Skin epidermis (tissue), 12 donors: Measurements from ENCODE around the gene PPP1R9B.

ENCODE experiments used
- H3K27ac ChIP-seq, 21 experiments: fragments of 200-600 bp; sonication (generic) in 11 of 21; one replicate each; pipeline ENCODE4 v1.5.0; 2020; ENCODE audit warnings: mild to moderate bottlenecking in 3 of 21, inconsistent platforms in 2 of 21, moderate library complexity in 2 of 21
- H3K4me3 ChIP-seq, 7 experiments: fragments of 200-600 bp; sonication (generic) in 2 of 7; one replicate each; pipeline ENCODE4 v1.5.0; 2020; ENCODE audit warnings: inconsistent platforms in 2 of 7, mild to moderate bottlenecking in 2 of 7, moderate library complexity in 1 of 7

The PPP1R9B gene

GRCh38 chr17:50101346-50102163, 48.9 kb downstream of the PPP1R9B start:
- no peak overlapping the region for H3K4me3 ChIP-seq
- peak overlapping the region in 13 of 21 experiments; percentile 4 to 82 (median 35) for H3K27ac ChIP-seq

DNA sequence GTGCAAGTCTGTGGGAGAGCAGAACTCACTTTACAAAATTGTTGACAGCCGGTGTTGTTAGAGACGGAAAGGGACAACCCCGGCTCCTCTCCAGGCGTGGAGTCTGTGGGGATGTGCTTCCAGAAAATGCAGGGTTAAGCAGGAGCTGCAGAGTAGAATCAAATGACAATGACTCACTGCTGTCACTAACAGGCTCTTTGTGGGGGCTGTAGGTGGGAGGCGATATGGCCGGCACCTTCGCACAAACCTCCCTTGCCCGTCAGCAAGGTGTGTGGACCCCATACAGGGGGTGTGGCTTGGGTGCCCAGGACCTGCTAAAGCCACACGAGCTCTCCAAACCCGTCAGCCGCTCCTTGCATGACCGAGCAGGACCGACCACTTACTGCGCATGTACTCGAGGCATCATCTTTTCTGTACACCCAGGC, 49.5 kb downstream of the PPP1R9B start:
- Histone ChIP-seq H3K4me3 (no peak overlapping the region), H3K27ac (peak overlapping the region in 6 of 21 experiments; percentile 4 to 82 (median 34))

GRCh38 chr17:50100480-50100883, 50.0 kb downstream of the PPP1R9B start:
- Histone ChIP-seq H3K27ac (peak overlapping the region in 4 of 21 experiments; percentile 4 to 63 (median 34)), H3K4me3 (no peak overlapping the region)

- H3K4me3 ChIP-seq, result no peak overlapping the region
- H3K27ac ChIP-seq, result no peak overlapping the region
These were observed 51.5 kb downstream of the PPP1R9B start for GRCh38 chr17:50099003-50099402.

DNA sequence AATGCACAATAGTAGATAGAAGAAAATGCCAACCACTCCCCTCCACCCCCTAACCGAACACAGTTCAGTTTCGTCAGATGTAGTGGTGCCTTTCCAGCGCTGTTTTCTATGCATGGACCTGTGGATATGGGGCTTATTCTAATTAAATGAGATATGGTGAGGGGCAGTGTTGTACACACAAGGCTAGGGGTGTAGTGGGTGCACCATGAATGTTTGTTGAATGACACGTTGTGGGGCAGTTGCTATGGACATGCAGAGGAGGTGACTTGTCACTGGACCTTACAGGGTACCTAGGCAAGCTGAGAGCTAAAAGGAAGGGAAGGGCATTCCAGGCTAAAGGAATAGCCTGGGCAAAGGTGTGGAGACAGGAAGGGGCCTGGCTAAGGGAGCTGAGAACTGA, 51.9 kb downstream of the PPP1R9B start:
- Histone ChIP-seq H3K4me3 (no peak overlapping the region), H3K27ac (no peak overlapping the region)

DNA sequence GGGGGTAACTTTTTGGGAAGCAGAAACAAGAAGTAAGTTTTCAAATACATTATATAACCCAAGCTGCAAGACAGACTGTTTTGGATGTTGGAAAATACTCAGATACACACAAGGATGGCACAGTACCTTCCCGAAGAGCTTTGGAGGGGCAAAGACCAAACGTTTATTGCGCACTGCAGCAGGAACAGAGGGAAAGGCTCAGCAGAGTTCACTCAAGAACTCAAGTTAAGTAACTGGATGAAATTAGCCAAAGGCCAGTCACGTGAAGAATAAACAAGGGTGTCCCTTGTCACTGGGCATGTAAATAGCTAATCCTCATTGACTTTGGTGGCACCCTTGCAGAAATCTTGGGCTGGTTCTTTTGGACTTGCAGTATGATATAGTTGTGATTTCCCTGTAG, 52.6 kb downstream of the PPP1R9B start:
- no peak overlapping the region for H3K4me3 ChIP-seq
- H3K27ac ChIP-seq, result no peak overlapping the region

DNA sequence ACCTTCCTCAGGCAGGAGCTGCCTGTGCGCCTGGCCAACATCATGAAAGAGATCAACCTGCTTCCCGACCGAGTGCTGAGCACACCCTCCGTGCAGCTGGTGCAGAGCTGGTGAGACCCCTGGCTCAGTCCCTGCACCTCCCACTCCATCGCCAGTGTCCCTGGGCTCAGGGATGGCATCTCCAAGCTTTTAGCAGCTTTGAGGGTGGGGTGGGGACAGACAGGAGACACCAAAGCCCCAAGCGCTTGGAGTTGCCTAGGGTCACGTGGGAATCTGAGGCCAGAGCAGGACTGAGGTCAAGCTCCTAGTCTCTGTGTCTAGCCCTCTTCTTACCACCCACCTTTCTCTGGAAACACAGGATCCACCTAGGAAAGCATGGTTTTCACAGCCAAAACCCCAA, 53.0 kb downstream of the PPP1R9B start:
- Histone ChIP-seq H3K4me3 (no peak overlapping the region), H3K27ac (no peak overlapping the region)

- Histone ChIP-seq H3K27ac (peak overlapping the region in 7 of 21 experiments; percentile 25 to 90 (median 87)), H3K4me3 (no peak overlapping the region)
These were observed 53.7 kb downstream of the PPP1R9B start for GRCh38 chr17:50096758-50097157.

DNA sequence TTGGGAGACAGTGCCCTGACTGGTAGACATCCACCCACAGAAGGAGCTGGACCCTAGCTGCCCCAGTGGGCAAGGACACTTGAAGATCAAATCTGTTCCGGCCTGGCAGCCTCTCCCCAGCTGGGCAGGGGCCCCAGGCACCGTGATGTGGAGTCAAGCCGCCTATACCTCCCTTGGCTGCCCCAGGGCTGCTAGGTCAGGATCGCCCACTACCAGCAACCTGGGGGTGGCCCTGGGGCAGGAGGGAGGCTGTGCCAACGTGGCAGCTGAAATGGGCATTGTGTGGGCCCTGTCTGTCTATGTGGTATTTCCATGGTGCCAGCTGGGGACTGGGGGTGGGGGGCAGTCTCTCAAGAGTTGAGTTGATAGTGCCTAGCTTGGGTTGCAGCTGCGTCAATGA, 54.4 kb downstream of the PPP1R9B start:
- Histone ChIP-seq H3K27ac (peak overlapping the region in 16 of 21 experiments; percentile 53 to 93 (median 87)), H3K4me3 (peak overlapping the region; percentile 66 to 94 (median 91))

DNA sequence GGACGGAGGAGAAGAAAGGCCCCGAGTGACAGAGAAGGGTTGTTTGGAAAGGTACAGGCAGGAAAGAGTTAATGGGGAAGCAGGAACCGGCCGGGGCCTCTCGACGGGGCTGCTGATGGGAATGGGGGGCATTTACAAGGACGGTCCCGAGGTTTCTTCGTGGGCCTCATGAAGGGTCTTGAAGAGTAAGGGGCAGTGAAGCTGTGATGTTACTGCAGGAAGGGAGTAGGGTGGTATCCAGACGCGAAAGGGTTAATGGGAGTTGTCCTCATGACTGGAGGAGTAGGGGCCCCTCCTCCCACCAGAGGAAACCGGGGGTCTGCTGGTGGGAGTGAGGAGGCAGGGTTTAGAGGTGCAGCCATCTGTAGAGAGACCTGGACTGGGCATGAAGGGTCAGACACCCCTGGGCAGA, 54.8 kb downstream of the PPP1R9B start:
- Histone ChIP-seq H3K4me3 (peak overlapping the region; percentile 66 to 94 (median 91)), H3K27ac (peak overlapping the region; percentile 53 to 93 (median 87))

DNA sequence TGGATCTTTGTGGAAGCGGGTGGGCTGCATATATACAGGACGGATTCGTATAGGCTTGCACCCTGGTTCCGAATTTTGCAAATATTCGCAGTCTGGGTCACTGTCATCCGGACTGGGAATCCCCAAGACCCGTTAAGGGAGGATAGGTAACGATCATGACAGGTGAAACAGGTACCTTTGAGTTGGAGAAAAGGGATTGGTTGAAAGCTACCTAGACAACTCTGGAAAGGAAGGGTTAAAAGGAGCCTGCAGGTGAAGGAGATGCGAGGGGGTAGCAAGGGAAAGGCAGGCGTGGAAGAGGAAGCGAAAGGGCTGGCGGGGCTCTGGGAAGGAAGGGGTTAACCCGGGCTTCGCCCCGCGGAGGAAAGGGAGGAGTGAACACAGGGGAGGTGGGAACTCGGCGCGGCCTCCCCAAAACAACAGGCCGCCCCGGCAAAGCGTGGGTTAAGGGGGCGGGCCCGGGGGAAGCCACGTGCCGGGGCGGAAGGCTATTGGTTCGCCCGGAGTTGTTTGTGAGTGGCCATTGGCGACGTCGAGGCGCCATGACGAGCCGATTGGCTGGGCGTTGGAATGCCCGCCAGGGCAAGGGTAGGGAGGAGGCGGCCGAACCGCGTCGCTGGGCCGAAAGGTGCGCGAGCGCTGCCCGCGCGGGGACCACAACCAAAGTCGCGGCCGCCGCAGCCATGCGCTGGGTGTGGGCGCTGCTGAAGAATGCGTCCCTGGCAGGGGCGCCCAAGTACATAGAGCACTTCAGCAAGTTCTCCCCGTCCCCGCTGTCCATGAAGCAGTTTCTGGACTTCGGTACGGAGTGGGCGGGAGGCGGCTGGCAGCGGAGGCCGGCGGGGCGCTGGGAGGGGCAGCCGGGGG, 55.5 kb downstream of the PPP1R9B start, which contains the start of gene PDK2:
Gene PDK2 (plus strand): TSS at position 599 of the 867 bp plus-strand sequence. CDS start 85 bp downstream, at position 684.
- Histone ChIP-seq H3K4me3 (peak within 1 kb of the TSS; percentile 66 to 94 (median 91)), H3K27ac (peak within 1 kb of the TSS; percentile 53 to 93 (median 87))

DNA sequence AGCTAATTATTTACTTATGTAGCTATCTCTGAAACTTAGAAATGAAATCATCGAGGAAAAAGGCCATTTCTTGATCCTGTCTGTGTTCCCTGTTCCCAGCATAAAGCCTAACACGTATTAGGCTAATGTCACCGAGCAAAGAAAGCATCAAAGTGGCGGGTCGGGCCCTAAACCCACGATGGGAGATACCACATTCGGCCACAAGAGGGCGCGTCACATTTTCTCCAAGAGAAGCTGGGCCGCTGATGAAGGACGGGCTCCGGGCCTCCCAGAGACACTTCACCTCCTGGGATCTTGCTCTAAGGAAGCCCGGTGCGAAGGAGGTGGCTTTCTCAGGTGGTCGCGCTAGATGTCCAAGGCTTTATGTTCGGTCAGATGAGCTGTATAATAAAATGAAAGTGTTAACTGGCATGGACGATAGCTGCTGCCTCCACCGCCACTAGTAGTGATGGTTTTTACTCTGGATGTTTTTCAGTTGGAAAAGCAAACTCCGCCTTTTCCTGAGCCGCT, 56.2 kb downstream of the PPP1R9B start:
- peak overlapping the region; percentile 66 to 94 (median 91) for H3K4me3 ChIP-seq
- peak overlapping the region in 17 of 21 experiments; percentile 25 to 93 (median 70) for H3K27ac ChIP-seq

- peak overlapping the region in 4 of 21 experiments; percentile 83 to 93 (median 90) for H3K27ac ChIP-seq
- H3K4me3 ChIP-seq, result no peak overlapping the region
These were observed 56.7 kb downstream of the PPP1R9B start for GRCh38 chr17:50093807-50094206.

GRCh38 chr17:50093246-50093645, 57.2 kb downstream of the PPP1R9B start:
- Histone ChIP-seq H3K4me3 (no peak overlapping the region), H3K27ac (no peak overlapping the region)

GRCh38 chr17:50091918-50092285, 58.6 kb downstream of the PPP1R9B start:
- H3K27ac ChIP-seq, result no peak overlapping the region
- H3K4me3 ChIP-seq, result no peak overlapping the region

DNA sequence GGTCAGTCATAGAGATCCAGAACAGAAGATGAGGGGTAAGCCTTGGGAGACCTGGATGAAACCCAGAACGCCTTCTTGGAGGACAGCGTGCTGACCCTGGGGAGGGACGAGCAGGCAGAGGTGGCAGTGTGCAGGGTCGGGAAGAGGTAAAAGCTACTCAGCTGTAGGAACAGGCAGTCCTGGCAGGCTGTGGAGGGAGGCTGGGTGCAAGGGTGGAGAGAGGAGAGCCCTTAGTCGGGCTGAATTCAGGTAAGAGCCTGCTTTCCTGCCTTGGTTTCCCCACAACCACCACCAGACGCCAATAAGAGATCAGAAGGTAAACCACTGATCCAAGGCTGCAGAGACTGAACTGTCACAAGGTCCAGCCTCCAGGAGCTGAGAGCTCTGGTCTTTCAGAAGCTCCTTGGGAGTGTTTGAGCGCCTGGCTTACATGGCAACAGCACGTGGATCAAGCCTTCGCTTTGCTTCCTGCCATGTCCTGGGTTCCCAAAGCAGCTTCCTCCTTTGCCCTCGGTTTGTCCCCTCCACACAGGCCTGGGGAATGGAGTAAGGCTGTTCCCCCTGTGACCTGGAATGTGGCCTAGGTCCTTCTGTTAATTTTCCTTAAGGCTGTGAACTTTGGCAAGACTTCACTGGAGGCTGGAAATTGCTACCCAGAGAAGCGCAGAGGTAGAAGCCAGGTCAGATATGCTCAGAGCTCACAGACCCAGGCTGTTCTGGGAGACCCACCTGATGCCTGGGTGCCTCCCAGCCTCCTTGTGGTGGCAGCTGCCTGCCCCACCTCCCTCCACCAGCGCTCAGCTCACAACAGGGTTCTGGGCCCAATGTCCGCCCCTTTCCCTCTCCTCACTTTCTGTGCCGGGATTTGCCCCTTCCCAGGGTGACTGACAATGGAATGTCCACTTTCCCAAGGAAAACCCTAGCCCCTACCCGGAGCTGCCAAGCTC, 59.2 kb downstream of the PPP1R9B start:
- no peak overlapping the region for H3K27ac ChIP-seq

DNA sequence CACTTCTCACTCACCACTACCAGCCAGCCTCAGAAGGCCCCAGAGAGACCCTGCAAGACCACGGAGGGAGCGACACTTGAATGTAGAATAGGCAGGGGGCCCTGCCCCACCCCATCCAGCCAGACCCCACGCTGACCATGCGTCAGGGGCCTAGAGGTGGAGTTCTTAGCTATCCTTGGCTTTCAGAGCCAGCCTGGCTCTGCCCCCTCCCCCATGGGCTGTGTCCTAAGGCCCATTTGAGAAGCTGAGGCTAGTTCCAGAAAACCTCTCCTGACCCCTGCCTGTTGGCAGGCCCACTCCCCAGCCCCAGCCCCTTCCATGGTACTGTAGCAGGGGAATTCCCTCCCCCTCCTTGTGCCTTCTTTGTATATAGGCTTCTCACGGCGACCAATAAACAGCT, 60.4 kb downstream of the PPP1R9B start:
- Histone ChIP-seq H3K4me3 (no peak overlapping the region), H3K27ac (no peak overlapping the region)

More for the DNA sequence above, 59.2 kb downstream of the PPP1R9B start:
- H3K4me3 ChIP-seq, result no peak overlapping the region

GRCh38 chr17:50088952-50089825, 61.3 kb downstream of the PPP1R9B start:
- H3K27ac ChIP-seq, result no peak overlapping the region
- H3K4me3 ChIP-seq, result no peak overlapping the region
